Gastroesophageal sphincter (tissue), 4 donors: ENCODE measurements around the gene UAP1L1. TPM values are rescaled to one million over a fixed set of nuclear protein-coding genes. Genes with fewer than 3 reads are reported as not detected.
A peak's percentile ranks its signal among the peaks of the same experiment; 100 is the strongest.

ENCODE experiments used
- ATAC-seq: fragments of 150-250 bp; one replicate; pipeline ENCODE4 v1.9.1; 2016; ENCODE audit warnings: mild to moderate bottlenecking, moderate library complexity
- H3K27ac ChIP-seq, 4 donors: fragments of 200-600 bp; sonication (generic) in 3 of 4; 1 replicate in 3 of 4; 2 replicates in 1 of 4; pipeline ENCODE4 v1.5.1; 2016 to 2019
- H3K27me3 ChIP-seq: fragments of 200-600 bp; sonication (generic); one replicate; pipeline ENCODE4 v1.5.1; 2019
- H3K36me3 ChIP-seq, 2 donors: fragments of 200-600 bp; sonication (generic); one replicate each; pipeline ENCODE4 v1.5.1; 2019; ENCODE audit warnings: control low read depth in 1 of 2
- H3K4me1 ChIP-seq, 3 donors: fragments of 200-600 bp; sonication (generic); 1 replicate in 2 of 3; 2 replicates in 1 of 3; pipeline ENCODE4 v1.5.1; 2016 to 2019; ENCODE audit warnings: control low read depth in 2 of 3
- H3K4me3 ChIP-seq, 2 donors: fragments of 200-600 bp; sonication (generic); one replicate each; pipeline ENCODE4 v1.5.1; 2019; ENCODE audit warnings: mild to moderate bottlenecking in 1 of 2, moderate library complexity in 1 of 2
- H3K9me3 ChIP-seq, 3 donors: fragments of 200-600 bp; sonication (generic); one replicate each; pipeline ENCODE4 v1.5.1; 2017 to 2019; ENCODE audit warnings: control low read depth in 2 of 3
- EP300 ChIP-seq: sonication (generic); formaldehyde crosslinking; IDR thresholded peaks from one replicate; pipeline ENCODE4 v1.6.1; 2017; ENCODE audit warnings: antibody characterized with exemption, mild to moderate bottlenecking
- POLR2A ChIP-seq, 2 donors: fragments of 450-650 bp; IDR thresholded peaks; one replicate each; pipeline ENCODE4 v1.6.1; 2017; ENCODE audit warnings: antibody characterized with exemption in 2 of 2, mild to moderate bottlenecking in 2 of 2, moderate library complexity in 1 of 2
- POLR2AphosphoS5 ChIP-seq: sonication (generic); formaldehyde crosslinking; IDR thresholded peaks from one replicate; pipeline ENCODE4 v1.6.1; 2017; ENCODE audit warnings: antibody characterized with exemption
- WGBS, 2 donors: methylation state at CpG; one replicate each; pipeline ENCODE4 v1.1.5; 2018; ENCODE audit warnings: low coverage in 1 of 2; 5-methylcytosine and 5-hydroxymethylcytosine counted together
- total RNA-seq, 4 donors: library from RNA; depleted of rRNA; stranded (reverse); fragments of >200 nt; gene quantifications; one replicate each; pipeline ENCODE4 v1.1.0, GENCODE V29; 2016
- TF ChIP-seq, protein P1 (sequence below), 4 experiments: fragments of 200-600 bp in 2 of 4; fragments of 450-650 bp in 2 of 4; sonication (generic) in 1 of 4; IDR thresholded peaks; one replicate each; pipeline ENCODE4 v1.5.1; 2017 to 2019; ENCODE audit warnings: antibody characterized with exemption in 4 of 4, mild to moderate bottlenecking in 2 of 4, moderate library complexity in 2 of 4

Gene UAP1L1
- total RNA-seq, 4 donors from 2014 or later = 4.2 to 7.3 (median 6.0) TPM

- Histone ChIP-seq H3K27ac (no peak overlapping the region), H3K27me3 (peaks cover 25% of the 10 kb centered on the region), H3K9me3 (no peaks in the 10 kb centered on the region), H3K4me1 (peaks cover 0 to 52% (median 19%) of the 10 kb centered on the region in 3 donors), H3K4me3 (no peak overlapping the region), H3K36me3 (peaks cover 0 to 14% of the 10 kb centered on the region in 2 donors)
- 77 to 90% methylated on average over 4 to 6 of the region's 12 CpGs for WGBS, 2 donors
- ATAC-seq = no peak
- TF ChIP-seq, protein P1, sequence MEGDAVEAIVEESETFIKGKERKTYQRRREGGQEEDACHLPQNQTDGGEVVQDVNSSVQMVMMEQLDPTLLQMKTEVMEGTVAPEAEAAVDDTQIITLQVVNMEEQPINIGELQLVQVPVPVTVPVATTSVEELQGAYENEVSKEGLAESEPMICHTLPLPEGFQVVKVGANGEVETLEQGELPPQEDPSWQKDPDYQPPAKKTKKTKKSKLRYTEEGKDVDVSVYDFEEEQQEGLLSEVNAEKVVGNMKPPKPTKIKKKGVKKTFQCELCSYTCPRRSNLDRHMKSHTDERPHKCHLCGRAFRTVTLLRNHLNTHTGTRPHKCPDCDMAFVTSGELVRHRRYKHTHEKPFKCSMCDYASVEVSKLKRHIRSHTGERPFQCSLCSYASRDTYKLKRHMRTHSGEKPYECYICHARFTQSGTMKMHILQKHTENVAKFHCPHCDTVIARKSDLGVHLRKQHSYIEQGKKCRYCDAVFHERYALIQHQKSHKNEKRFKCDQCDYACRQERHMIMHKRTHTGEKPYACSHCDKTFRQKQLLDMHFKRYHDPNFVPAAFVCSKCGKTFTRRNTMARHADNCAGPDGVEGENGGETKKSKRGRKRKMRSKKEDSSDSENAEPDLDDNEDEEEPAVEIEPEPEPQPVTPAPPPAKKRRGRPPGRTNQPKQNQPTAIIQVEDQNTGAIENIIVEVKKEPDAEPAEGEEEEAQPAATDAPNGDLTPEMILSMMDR (IDR thresholded peaks at IDR 0.05) = no peak
- TF ChIP-seq POLR2AphosphoS5 = no peak
These were observed 2.6 kb upstream of the UAP1L1 start for GRCh38 chr9:137074657-137075274.

- Histone ChIP-seq H3K9me3 (no peaks in the 10 kb centered on the region), H3K4me3 (no peak overlapping the region), H3K4me1 (peaks cover 0 to 49% (median 19%) of the 10 kb centered on the region in 3 donors), H3K27ac (no peak overlapping the region), H3K27me3 (peaks cover 21% of the 10 kb centered on the region), H3K36me3 (peaks cover 0 to 20% of the 10 kb centered on the region in 2 donors)
- no peak for TF ChIP-seq POLR2AphosphoS5
- TF ChIP-seq EP300 = no peak
- TF ChIP-seq POLR2A (IDR thresholded peaks at IDR 0.05) = no peak
- TF ChIP-seq, protein P1 (IDR thresholded peaks at IDR 0.05) = no peak
- no peak for ATAC-seq
- 82 to 90% methylated on average over 11 to 12 of the region's 12 CpGs for WGBS, 2 donors
These were observed 2.0 kb upstream of the UAP1L1 start for GRCh38 chr9:137075275-137075775.

DNA sequence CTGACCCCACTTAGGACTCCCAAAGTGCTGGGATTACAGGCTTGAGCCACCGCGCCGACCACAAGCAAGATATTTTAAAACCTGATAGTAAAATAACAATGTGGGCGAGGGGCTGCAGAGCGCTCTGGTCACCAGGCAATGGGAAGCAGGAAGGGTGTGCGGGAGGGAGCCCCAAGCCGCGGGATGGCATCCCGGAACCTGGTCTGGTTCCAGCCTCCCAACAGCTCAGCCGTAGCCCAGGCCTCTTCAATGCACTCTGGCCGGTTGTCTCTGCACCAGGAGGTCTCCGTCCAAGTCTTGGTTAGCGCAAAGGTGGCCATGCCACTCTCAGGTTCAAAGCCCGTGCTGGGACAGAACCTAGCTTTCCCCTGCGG is 694 bp upstream of the UAP1L1 start:
- TF ChIP-seq EP300 (no peak), POLR2AphosphoS5 (no peak), POLR2A (IDR thresholded peaks at IDR 0.05) (no peak)
- TF ChIP-seq, protein P1 (IDR thresholded peaks at IDR 0.05) = no peak
- H3K27ac ChIP-seq = peak overlapping the region in 3 of 4 donors; percentile 66 to 78 (median 69)
- peak; percentile 2 for ATAC-seq

GRCh38 chr9:137077758-137078693 is 709 bp downstream of the UAP1L1 start:
- ATAC-seq = peak; percentile 2
- Histone ChIP-seq H3K4me3 (peak overlapping the region; percentile 37 to 70), H3K36me3 (peaks cover 0 to 47% of the 10 kb centered on the region in 2 donors), H3K27ac (peak overlapping the region in 3 of 4 donors; percentile 66 to 78 (median 69)), H3K27me3 (peaks cover 21% of the 10 kb centered on the region), H3K9me3 (no peaks in the 10 kb centered on the region), H3K4me1 (peaks cover 0 to 41% (median 19%) of the 10 kb centered on the region in 3 donors)
- no CpG with 5 or more reads among the region's 76 CpGs for WGBS, 2 donors
- TF ChIP-seq, protein P1 (IDR thresholded peaks at IDR 0.05) = no peak
- TF ChIP-seq POLR2A (IDR thresholded peaks at IDR 0.05) = no peak
- TF ChIP-seq POLR2AphosphoS5 = no peak
- TF ChIP-seq EP300 = no peak

More for the DNA sequence above, 694 bp upstream of the UAP1L1 start:
- H3K4me1 ChIP-seq = peaks cover 0 to 36% (median 19%) of the 10 kb centered on the region in 3 donors
- no peaks in the 10 kb centered on the region for H3K9me3 ChIP-seq
- WGBS, 2 donors = 54% methylated on average over 2 of the region's 15 CpGs; no CpG with 5 or more reads in 1 of the 2 donors
- H3K27me3 ChIP-seq = peaks cover 21% of the 10 kb centered on the region
- H3K4me3 ChIP-seq = peak overlapping the region in 1 of 2 donors; percentile 70
- H3K36me3 ChIP-seq = peaks cover 0 to 33% of the 10 kb centered on the region in 2 donors
